Epithelial cell of alveolus of lung (primary cell): ENCODE data around the gene COX14. TPM values are rescaled to one million over a fixed set of nuclear protein-coding genes. Genes with fewer than 3 reads are reported as not detected.

Experiments
- total RNA-seq: library from RNA; depleted of rRNA; stranded (reverse); fragments of >200 nt; gene quantifications from 2 replicates; pipeline ENCODE4 v1.2.1, GENCODE V29; 2015

Gene COX14
- 19.8 and 48.6 TPM in 2 replicates for total RNA-seq

DNA sequence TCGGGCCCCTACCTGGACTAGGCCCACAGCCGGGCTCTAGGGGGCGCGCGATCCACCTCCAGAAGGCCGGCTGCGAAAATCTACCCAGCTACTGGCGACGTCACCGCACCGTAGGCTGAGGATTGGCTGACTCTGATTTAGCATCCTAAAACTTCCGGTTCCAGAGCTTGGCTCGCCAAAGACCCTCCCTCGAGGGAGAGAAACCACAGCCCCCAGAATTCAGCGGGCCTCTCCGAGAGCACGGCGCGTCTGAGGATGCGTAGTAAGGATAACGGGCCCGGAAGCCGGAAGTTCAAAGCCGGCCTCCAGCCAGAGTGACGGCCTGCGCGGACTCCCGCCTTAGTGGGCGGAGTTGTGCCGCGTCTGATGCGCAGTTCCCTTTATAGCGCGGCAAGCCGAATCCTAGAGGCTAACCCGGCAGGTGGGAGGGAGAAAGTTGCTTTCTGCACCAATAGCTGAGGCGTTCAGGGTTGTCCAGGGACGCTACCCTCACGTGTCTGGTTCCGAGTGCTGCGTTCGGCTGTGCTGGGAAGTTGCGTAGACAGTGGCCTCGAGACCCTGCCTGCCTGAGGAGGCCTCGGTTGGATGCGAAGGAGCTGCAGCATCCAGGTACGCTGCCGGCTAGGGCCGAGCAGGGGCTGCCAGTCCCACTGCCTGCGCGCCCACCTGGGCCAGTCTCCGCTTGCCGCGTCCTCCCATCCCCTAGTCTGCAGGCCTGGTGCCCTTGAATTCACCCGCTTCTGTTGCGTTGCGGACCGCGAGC, at the start of gene COX14:
Gene COX14 (plus strand): TSS at position 544 of the 763 bp plus-strand sequence. CDS start 7,808 bp downstream, outside the sequence.

GRCh38 chr12:50084775-50085614, 27.0 kb upstream of the COX14 start, which contains the start of gene SMARCD1:
SMARCD1 (plus strand) TSS chr12:50085342; CDS start chr12:50085370, 28 bp downstream.

DNA sequence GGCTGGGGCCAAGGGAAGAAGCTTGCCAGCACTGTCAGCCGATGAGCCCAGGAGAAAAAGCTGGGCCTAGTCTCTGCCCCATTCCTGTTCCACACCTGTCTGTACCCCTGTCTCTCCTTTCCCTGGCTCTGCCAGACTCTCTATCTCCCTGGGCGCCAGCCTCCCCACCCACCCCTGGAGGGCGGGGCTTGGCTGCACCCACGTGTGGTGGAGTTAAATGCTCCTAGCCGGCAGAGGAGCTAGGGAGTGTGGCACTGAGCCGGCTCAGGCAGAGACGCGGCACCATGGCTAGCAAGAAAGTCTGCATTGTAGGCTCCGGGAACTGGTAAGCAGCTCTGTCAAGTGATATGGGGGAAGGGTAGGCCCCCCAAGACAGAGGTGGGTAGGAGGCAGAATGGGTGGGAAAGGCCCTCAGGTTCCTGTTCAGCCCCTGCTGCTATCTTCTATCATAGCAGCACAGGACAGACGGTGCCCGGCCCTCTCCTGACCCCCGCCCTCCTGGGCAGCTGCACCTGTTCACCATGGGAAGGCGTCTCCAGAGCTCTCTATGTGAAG, 8.2 kb upstream of the COX14 start, which contains the start of gene GPD1:
Gene GPD1 (plus strand): TSS at position 242 of the 555 bp plus-strand sequence. CDS start 43 bp downstream, at position 285.

DNA sequence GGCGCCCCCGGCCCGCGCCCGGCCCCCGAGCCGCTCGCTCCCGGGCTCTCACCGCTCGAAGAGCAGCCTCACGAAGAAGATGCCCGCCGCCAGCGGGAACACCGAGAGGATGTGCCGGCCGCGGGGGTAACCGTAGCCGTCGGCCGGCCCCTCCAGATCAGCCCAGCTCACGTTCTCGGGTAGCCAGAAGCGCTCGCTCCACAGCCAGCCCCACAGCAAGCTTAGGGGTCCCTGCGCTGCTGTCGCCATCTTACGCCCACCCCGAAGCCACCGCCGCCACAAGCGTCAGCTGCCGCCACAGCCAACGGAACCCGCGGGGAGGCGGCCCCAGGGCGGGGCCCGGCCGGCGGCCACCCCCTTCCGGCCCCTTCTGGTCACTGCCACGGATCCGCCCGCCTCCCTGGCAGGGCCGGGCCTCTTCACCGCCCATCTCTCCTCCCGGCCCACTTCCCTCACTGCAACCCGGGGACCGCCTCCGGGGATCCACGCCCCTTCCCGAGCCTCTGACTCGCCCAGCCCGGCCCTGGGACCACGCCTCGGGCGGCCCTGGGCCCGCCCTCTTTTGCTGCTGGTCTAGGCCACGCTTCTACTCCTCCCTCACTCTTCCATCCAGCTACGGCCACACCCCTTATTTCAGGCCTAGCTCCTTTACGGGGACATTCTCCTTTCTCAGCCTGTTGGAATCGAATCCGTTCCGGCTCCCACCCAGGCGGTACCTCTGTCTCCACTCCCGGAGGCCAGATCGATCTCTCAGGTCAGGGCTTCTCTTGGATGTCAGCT, 55.2 kb downstream of the COX14 start, which contains the start of gene CERS5:
Gene CERS5 (minus strand): TSS at position 321 of the 780 bp plus-strand sequence. CDS start 72 bp downstream, at position 249.

Other genes with a start within 250 kb of the COX14 start
- gene FAIM2, start 208.3 kb upstream of the COX14 start, total RNA-seq: 3.5 and 15.8 TPM in 2 replicates
- not detected in 2 replicates for gene AQP2, start 161.5 kb upstream of the COX14 start, total RNA-seq
- not detected in 2 replicates for gene AQP5, start 150.4 kb upstream of the COX14 start, total RNA-seq
- gene AQP6, start 139.3 kb upstream of the COX14 start, total RNA-seq: not detected in 2 replicates
- gene RACGAP1, start 86.7 kb upstream of the COX14 start, total RNA-seq: 24.2 and 43.2 TPM in 2 replicates
- gene ASIC1, start 54.6 kb upstream of the COX14 start, total RNA-seq: 3.1 and 14.3 TPM in 2 replicates
- 56.8 and 108 TPM in 2 replicates for gene SMARCD1, start 26.9 kb upstream of the COX14 start, total RNA-seq
- gene GPD1, start 8.2 kb upstream of the COX14 start, total RNA-seq: 0.16 TPM in 1 of 2 replicates, not detected in the other
- 26.3 and 42.0 TPM in 2 replicates for gene CERS5, start 55.1 kb downstream of the COX14 start, total RNA-seq
- 43.3 and 54.6 TPM in 2 replicates for gene LIMA1, start 171.3 kb downstream of the COX14 start, total RNA-seq